ENCODE measurements around the gene PIR.

PIR gene

DNA sequence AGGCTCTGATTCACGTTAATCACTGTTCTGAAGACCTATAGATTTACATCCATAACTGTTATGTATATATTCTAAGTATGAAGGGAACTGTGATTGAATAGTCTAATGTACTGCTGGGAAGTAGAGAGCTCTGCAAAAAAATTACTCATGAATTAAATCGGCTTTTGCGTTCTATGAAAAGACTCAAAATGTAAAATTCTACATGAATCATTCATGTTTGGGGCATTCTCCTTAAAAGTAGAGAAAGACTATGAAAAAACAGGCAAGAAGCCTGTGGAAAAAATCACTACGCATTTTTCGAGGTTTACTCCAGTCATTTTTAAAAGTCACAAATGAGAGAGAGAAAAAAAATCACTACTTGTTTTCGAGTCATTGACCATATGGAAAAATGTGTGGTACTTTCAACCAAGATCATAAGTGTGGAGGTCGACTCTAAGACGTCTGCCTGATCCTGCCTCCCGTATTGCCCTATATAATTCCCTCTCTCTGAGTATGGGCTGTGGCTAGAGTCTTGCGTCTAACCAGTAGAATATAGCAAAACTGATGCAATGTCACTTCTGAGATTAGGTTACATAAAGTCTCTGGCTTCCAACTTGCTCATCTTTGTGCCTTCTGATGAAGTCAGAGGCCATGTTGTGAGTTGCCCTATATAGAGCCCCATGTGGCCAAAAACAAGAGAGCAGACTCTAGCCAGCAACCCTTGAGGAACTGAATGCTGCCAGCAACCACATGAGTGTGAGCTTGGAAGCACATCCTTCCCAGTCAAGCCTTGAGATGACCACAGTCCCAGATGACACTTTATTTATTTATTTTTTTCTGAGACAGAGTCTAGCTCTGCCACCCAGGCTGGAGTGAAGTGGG is 76.8 kb downstream of the PIR start:
- peak in 1 of 2 experiments; percentile 22 for DNase-seq

DNA sequence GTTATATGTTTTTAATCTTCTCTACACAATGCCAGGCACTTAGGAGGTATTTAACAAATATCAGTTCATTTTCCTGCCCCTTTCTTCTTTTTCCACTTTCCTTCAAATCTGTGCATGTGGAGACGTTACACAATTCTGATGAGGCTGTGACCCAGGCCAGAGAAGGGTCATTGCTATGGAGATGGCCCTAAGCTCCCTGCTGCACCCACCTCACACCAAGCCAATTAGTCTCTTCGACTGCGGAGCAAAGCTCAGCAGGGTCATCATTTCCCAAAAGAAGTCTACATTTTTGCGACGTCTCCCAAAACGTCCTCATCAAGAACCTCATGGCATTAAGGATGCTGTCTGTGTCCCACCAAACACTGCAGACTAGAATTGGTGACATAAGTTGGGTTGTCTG is 80.0 kb downstream of the PIR start:
- no peak for DNase-seq

DNA sequence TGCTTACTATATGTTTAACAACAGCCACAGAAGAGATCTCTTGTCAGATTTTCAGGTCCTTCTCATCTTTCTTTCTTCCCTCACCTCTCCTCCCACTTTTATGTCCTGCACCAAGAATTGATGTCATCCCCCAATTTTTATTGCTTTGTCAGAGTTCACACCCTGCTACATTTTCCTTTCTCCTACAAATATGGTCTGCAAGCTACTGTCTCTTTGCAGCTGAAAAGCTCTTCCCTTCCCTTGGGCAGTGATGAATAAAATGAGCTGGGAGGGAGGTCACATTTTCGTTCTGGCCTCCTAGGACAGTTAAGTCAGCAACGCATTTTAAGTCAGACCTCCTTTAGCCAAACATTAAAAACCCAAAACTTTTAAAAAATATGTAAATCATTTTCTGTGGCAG is 82.2 kb downstream of the PIR start:
- no peak for DNase-seq

DNA sequence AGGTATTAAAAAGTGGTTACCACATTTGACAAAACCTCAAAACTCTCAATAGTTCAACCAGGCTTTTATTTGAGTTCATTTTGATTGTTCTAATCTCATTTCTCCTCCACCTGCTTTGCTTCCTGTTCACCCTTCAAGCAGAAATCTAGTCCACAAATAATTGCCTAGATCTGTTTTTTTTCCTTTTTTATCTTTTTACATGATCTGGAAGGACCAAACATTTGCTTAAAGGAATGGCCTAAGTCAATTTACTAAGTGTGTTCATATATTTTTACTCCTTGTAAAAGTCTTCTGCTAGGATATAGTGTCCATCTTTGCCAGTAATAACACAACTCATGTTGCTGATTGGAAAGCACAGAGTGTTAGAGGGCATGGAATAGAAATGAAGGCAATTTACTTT is 82.7 kb downstream of the PIR start:
- no peak for DNase-seq

DNA sequence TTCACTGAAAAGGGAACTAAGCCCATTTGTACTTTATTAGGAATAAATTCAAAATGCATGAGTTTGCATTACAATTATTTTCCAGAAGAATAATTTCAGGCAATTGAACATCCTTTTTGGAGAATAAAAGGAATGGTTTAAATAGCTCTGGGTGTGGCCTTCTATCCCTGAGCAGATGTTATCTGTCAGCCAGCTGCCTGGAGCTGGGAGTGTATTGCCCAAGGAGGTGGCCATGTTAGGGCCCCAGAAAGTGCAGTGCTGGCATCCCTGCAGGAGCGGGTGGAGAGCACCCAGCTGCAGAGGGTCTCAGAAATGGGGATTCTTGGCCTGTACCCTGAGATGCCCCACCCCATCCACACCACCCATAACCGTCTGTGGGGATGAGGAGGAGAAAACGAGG is 87.3 kb downstream of the PIR start:
- DNase-seq: no peak

DNA sequence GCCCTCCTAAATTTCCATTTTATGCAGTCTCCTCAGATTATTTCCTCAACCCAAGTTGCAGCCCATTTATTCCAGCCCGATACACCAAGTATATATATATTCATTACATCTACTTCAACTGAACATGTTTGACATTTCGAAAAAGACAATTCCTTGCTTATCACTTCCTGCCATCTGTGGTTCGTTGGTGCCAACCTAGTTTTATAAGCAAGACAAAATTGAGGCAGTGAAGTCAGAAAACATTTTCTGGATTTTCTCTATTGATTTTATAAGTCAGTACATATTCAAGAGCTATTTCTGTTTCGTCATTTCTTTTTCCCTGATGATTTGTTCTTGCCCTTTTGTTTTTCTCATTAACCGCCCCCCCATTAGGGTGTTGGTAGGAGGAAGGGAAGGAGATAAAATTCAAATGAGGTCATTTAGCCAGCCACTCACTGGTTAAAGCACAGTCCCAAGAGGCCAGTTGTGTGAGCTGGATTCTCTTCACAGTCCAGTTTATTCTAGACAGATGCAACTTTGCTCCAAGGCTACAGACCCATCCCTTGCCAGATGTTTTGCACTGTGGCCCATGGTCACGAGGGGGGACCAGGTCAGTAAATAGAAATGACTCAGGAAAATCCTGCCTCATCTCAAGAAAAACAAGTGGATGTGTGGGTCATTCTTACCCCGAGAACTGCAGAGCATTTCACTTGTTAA is 88.6 kb downstream of the PIR start:
- no peak for DNase-seq

DNA sequence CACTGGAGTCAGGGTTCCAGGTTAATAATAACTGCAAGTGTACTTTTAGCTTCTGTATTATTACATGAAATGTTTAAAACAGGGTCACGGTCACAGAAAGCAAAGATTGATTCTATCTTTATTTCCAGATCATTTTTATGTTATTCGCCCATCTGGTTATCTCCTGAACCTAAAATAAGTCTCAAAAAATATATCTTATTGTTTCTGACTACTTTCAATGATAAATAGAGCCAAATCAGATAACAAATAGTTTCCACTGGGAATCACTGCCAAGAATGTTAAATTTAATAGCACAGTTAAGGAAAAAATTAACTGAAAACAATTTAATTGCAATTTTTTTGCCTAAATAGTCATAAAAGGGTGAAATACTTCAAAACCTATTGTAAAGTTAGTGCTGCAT is 91.8 kb downstream of the PIR start:
- no peak for DNase-seq

DNA sequence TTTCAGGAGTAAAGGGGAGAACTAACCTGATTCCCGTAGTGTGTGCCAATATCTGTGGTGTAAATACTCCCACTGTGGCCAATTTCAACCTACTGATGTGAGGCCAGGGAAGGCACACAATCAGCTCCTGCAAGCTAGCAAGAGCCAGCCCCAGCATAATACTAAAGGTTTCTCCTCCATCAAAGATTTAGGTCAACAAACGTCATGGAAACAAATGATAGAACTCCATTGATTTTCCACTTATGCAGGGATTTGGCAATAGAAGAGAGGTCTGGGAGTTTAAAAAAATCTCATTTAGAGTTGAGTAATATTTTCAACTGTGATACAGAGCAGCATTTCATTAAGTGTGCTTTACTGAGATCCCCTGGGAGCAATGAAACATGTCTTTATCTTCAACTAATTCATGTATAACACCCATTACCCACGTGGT is 93.2 kb downstream of the PIR start:
- no peak for DNase-seq

DNA sequence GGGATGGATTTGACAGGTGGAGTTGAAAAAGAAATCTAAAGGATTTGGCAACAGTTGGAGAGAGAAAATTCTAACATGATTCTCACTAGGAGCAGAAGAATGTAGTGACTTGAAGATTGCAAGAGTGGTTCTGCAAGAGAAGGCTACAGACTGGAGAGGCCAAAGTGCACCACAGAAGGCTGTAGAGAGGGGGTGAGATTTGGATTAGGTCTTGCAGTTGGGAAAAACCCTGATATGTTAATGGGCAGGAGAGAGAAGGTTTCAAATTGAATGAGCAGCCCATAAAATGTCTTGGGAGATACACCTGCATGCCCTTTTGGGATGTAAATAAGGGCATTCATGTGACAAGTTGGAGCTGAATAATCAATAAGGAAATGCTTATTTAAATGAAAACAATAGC is 94.3 kb downstream of the PIR start:
- no peak for DNase-seq

DNA sequence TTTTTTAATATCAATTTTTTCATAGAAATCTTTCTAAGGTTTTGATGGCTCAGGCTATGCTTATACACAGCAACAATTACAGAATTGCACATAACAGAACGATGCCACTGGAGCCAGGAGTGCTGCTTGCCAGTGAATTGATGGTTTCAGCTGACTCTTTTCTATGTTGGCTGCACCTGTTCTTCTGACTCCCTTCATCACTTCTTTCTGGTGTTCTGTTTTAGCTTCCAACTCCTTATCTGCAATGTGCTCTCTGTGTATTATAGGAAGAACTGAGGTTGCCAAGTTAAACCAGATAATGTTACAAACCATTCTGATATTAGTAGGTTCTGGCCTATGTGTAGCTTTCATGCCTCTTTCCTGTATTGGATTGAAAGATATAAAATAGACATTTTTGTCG is 97.3 kb downstream of the PIR start:
- no peak for DNase-seq

DNA sequence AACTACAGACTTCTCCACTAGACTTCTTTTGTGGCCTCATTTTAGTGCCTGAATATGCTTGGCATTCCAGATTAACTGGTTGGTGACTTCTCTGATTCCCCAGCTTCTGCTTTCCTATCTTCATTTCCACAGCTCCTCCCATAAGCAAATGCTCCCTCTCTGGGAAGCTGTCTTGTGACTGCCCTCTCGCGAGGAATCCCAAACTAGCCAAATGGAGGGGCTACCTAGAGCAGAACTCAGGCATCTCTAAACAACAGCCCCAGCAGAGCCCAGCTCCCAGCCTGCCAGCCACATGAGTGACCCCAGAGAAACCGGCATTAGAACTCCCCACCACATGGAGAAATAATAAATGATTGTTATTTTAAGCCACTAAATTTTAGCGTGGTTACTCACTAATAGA is 101.3 kb downstream of the PIR start:
- DNase-seq: no peak

DNA sequence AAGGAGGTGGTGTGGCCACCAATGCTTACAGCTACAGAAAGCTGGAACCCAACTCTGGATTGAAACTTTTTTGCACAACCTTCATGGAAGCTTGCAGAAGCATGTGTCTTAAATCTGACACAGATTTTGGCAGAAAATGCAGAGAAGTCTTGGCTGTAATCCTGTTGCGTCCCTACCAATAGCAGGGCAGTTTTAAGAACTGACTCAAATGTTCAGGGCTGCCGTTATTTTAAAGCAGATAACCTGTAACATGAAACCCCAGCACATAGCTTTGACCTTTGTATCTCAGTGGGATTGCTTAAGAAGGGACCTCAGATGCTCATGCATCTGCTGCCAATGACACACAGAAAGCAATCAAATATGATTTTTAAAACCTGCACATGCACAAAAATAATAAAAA is 108.8 kb downstream of the PIR start, which contains the start of gene VEGFD:
Gene VEGFD, minus strand, starts transcription at position 110 of the 400 bp plus-strand sequence. CDS start 467 bp downstream, outside the sequence.
- DNase-seq: no peak

DNA sequence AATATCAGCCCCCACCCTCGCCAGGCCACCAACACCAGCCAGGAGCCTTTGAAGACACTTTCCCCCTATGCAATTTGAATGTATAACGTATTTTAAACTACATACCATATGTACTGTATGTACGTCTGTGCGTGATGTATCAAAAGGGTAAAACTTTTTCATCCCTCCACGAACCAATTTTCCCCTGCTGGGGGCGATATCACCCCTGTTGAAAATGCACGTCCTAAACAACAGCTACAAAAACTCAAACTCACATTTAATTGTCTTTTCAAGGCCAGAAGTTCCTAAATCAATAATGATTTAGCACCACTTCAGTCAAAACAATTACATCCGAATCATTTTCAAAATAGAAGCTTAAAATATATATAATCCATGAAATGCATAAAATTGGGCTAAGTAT is 110.3 kb downstream of the PIR start:
- DNase-seq: no peak

DNA sequence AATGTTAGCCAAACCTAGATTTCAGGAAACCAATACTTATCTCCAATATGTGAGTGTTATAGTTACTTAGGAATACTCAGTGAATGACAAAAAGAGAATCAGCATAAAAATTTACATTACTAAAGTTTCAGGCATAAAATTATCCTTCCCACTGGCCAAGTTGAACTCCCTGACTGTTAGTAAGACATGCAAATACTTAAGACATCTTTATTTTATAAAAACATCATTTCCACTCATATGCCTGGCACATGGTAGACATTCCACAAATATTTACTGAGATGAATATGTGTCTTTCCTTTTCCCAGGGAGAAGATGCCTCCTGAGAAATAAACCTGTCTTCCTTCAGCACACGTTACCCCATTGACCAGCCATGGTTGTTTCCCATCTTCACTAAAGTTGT is 116.2 kb downstream of the PIR start:
- DNase-seq: no peak

DNA sequence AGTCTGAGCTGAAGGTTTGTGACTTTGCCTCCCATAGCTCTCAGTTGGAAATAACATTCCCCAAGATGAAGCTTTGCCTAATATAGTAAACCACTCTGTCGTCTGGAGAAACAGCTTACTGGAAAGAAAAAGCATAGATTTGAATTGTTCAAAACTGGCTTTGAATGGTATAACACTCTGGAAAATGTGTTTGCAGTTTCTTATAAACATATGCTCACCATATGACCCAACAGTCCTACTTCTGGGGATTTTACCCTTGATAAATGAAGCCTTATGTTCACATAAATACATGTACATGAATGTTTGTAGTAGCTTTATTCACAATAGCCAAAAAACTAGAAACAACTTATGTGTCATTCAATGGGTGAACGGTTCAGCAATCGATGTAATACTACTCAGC is 119.2 kb downstream of the PIR start:
- DNase-seq: no peak

DNA sequence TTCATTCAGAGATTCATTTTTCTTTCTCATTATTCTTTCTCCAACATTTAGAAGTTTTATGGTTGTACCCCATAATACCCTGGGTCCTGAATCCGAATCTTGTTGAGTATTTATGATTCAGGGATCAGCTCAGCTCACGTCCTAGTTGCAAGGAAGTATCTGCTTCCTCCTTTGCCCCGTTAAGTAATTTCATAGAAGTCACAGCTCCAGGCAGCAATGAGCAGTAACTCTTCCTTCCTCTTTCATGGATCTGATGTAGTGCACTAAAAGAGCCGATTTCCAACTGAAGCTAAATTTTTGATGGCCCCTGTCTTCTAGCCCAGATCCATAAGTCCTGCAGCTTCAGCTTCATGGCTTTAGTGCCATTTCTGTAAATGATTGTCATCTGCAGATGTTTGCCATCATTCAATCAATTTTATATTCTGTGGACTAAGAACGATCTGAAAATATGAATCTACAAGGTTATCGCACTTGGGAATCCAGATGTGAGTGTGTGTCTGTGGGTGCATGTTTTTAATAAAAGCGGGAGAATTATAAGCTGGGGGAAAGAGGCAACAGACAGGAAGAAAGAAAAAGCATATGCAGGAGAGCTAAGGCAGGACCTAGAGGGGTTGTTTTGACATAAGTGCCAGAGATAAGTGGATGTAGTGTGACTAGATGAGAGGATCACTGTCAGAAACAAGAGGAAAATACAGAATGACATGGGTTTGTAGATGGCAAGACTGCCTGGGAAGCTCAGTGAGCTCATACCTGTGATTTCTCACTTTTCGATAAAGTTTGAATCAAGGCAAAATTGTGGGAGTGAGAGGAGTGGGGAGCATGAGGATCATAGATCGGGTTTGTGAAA is 126.4 kb downstream of the PIR start:
- no peak for DNase-seq

DNA sequence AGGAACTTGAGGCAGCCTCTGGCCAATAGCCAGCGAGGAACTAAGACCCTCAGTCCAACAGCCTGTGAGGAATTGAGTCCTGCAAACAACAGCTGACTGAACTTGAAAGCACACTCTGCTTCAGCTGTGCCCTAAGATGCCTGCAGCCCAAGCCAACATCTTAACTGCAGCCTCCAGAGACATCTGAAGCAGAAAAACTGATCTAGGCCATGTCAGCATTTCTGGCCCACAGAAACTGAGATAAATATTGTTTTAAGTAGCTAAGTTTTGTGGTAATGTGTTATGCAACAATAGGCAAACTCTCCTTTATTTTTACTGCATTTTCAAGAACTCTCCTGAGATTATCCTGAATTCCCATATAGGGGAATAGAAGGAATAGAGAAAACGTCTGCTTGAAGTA is 133.4 kb downstream of the PIR start:
- no peak for DNase-seq

DNA sequence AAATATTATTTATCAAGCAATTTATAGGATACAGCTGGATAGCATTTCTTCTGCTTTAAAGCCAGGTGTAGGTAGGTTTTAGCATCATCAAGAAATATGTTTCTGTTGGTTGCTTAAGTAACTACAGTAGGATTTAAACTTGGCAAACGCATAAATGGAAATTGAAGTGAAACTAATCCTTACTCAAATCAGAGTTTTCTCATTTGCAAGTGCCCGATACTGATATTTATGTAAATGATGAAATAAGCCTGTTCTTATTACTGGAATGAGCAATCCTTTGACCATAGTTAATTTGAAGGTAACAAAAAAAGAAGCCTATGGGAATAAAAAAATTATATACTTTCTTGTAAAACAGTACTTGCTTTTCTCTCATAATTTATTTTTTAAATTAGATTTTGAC is 134.6 kb downstream of the PIR start:
- DNase-seq: no peak

DNA sequence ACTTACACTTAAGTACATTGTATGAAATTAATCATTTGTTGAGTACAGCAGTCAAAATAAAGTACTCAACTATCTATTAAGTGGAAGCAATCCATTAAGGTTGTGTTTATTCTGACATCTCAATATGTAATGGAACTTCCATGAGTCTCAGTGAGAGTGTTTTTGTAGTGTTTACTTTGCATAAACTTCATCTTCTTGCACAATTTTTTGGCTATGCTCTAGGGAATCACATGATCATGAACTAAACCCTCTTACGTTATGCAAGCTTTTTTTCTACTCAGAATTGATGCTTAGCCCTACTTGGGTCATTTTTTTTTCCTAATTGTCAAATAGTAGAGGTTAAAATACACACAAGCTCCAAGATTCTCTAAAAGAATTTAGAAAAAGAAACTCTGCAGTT is 136.7 kb downstream of the PIR start:
- no peak for DNase-seq

DNA sequence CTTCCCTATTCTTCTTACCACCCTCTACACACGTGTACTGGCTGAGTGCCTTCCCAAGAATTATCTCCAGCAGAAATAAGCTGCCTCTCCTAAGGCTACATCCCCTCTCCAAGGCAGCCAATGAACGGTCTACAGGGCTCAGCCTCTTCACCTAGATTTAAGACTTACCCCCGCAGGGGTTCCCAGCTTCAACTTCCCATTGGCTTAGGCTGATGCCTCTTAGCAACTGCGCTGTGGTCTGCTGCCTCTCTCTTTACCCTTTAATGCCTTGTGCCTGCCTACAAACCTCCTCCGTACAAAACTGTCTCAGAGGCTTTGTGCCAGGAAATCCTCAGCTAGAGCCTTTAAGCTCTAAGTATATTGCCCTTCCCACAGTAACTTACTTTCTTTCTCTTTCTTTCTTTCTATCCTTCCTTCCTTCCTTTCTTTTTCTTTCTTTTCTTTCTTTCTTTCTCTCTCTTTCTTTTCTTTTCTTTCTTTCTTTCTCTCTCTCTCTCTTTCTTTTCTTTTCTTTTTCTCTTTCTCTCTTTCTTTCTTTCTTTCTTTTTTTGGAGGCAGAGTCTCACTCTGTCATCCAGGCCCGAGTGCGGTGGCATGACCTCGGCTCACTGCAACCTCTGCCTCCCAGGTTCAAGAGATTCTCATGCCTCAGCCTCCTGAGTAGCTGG is 142.7 kb downstream of the PIR start:
- no peak for DNase-seq

DNA sequence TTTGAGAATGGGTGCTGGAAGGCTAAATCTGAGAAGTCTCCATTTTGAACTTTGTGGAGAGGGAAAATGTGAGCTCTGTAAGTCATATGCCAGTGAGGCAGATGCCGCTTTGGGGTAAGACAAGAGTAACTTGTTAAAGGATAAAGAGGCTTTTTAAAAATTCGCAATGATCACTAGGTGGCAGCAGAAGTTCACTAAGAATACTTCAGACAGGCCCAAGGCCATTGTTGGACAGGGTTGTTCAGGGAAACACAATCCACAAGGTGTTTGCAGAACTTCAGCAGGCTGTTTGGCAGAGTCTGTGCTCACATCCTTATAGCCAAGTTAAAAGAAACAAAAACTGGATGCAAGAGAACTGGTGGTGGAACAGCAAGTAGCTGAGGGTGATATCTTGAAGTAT is 144.1 kb downstream of the PIR start:
- DNase-seq: peak; percentile 26 to 32

DNA sequence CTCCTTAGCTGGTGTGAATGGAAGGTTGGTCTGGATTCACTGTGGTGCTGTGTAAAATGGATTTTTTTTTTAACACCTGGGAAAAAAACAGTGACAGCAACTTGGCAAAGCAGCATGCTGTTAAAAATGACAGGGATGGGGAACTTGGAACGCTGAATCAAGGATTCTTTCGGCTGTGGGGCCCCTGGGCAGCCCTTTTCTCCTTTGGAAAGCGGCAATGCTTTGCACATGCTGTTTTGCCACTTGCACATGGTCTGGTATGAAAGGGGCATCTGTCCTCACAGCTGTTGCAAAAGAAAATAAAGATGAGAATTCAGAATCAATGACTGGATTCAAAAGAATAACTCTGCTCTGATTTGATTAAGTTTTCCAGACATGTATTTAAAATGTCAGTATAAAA is 147.2 kb downstream of the PIR start:
- no peak for DNase-seq

DNA sequence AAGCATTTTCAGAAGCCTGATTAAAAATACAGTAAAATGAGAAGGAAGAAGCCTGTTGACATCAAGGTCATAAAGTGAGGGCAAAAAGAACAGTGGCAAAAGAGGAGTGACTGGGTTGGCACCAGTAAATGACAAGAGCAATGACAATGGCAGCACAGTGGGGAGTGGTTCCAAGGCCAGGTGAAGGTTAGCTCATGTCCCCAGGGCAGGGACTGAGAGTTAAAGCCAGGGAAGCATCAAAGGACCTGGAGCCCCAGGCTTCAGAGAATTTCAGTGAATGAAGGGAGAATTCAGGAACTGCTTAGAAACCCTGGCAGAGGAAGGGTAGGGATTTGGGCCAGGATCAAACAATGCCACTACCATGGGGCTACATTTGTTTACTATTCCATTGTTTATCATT is 149.0 kb downstream of the PIR start:
- DNase-seq: no peak
